Measurements from ENCODE around the gene GMPS.

DNA sequence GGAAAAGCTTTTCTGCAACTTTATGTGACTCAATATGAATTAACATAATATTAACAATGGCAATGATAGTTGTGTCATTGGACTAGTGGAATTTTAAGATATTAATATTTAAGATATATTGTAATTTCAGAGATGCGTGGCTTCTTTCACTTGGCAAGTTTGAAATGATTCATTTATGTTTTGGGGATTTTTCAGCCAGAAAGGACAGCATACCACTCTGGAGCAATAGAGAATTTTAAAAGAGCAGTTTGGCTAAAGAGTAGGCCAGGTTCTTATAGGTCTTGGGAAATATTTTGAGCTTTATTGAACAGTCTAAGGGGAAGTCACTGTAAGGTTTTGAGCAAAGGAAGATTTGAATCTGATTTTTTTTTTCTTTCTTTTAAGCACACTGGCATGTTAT, 16.5 kb downstream of the GMPS start:
- no peak for TF ChIP-seq EZH2 (IDR thresholded peaks at IDR 0.05; ENCODE audit: low read length, unreplicated experiment)
- TF ChIP-seq, protein P1, sequence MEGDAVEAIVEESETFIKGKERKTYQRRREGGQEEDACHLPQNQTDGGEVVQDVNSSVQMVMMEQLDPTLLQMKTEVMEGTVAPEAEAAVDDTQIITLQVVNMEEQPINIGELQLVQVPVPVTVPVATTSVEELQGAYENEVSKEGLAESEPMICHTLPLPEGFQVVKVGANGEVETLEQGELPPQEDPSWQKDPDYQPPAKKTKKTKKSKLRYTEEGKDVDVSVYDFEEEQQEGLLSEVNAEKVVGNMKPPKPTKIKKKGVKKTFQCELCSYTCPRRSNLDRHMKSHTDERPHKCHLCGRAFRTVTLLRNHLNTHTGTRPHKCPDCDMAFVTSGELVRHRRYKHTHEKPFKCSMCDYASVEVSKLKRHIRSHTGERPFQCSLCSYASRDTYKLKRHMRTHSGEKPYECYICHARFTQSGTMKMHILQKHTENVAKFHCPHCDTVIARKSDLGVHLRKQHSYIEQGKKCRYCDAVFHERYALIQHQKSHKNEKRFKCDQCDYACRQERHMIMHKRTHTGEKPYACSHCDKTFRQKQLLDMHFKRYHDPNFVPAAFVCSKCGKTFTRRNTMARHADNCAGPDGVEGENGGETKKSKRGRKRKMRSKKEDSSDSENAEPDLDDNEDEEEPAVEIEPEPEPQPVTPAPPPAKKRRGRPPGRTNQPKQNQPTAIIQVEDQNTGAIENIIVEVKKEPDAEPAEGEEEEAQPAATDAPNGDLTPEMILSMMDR (conservative IDR thresholded peaks at IDR 0.05; ENCODE audit: low read depth, low read length): no peak
- TF ChIP-seq EZH2phosphoT487 (IDR thresholded peaks at IDR 0.05; ENCODE audit: borderline replicate concordance, low read length): no peak

Data from PC-3 (cell line).